Smooth muscle cell (in vitro differentiated cells): ENCODE data around the gene FOXR1. TPM values are rescaled to one million over a fixed set of nuclear protein-coding genes. Genes with fewer than 3 reads are reported as not detected.

Experiments used
- DNase-seq: peaks from one replicate; lab custom pipeline; 2025; ENCODE audit not compliant: unreplicated experiment; lab: John Stamatoyannopoulos, UW
- H2AFZ ChIP-seq: fragments of 200-600 bp; sonication (generic); 2 replicates; pipeline ENCODE4 v1.6.0; 2016; ENCODE audit warnings: antibody characterized with exemption, low read depth, mild to moderate bottlenecking
- H3F3A ChIP-seq: fragments of 200-600 bp; sonication (generic); 2 replicates; pipeline ENCODE4 v1.6.0; 2017; ENCODE audit warnings: antibody characterized with exemption, low read depth
- H3K27ac ChIP-seq: fragments of 200-600 bp; sonication (generic); 2 replicates; pipeline ENCODE4 v1.5.1; 2016; ENCODE audit warnings: low read depth, mild to moderate bottlenecking
- H3K27me3 ChIP-seq: fragments of 200-600 bp; sonication (generic); 2 replicates; pipeline ENCODE4 v1.6.1; 2016; ENCODE audit warnings: low read depth, mild to moderate bottlenecking
- H3K36me3 ChIP-seq: fragments of 200-600 bp; sonication (generic); 2 replicates; pipeline ENCODE4 v1.5.1; 2016; ENCODE audit warnings: low read depth
- H3K4me1 ChIP-seq: fragments of 200-600 bp; sonication (generic); 2 replicates; pipeline ENCODE4 v1.5.1; 2016; ENCODE audit warnings: low read depth
- H3K4me2 ChIP-seq: fragments of 200-600 bp; sonication (generic); 2 replicates; pipeline ENCODE4 v1.6.0; 2016; ENCODE audit warnings: mild to moderate bottlenecking
- H3K4me3 ChIP-seq: fragments of 200-600 bp; sonication (generic); 2 replicates; pipeline ENCODE4 v1.5.1; 2016; ENCODE audit warnings: mild to moderate bottlenecking
- H3K79me2 ChIP-seq: fragments of 200-600 bp; sonication (generic); 2 replicates; pipeline ENCODE4 v1.6.0; 2016; ENCODE audit warnings: low read depth, mild to moderate bottlenecking
- H3K9ac ChIP-seq: fragments of 200-600 bp; sonication (generic); 2 replicates; pipeline ENCODE4 v1.6.0; 2016; ENCODE audit warnings: low read depth
- H3K9me3 ChIP-seq: fragments of 200-600 bp; sonication (generic); replicated peaks from 2 replicates; pipeline ENCODE4 v1.5.1; 2016; ENCODE audit warnings: low read depth
- H4K20me1 ChIP-seq: fragments of 200-600 bp; sonication (generic); 2 replicates; pipeline ENCODE4 v1.6.0; 2016; ENCODE audit warnings: low read depth
- CTCF ChIP-seq: fragments of 200-600 bp; sonication (generic); IDR thresholded peaks from 2 replicates; pipeline ENCODE4 v1.5.1; 2017; ENCODE audit warnings: borderline replicate concordance, mild to moderate bottlenecking, antibody characterized with exemption; ENCODE audit not compliant: insufficient read depth, poor library complexity, severe bottlenecking
- WGBS: methylation state at CpG from one replicate; pipeline ENCODE4 v1.1.7; 2016; ENCODE audit warnings: low lambda C conversion rate; 5-methylcytosine and 5-hydroxymethylcytosine counted together
- polyA plus RNA-seq: library from polyadenylated mRNA; unstranded; fragments of >200 nt; fragmentation: Nextera tagmentation; extraction: Ambion mirVana; gene quantifications from 2 replicates; pipeline ENCODE4 v1.2.1, GENCODE V29; 2016
- total RNA-seq: library from RNA; depleted of rRNA; stranded (reverse); fragments of >200 nt; gene quantifications from 2 replicates; pipeline ENCODE4 v1.2.3, GENCODE V29; 2014

Gene FOXR1
- total RNA-seq (not detected in 2 replicates), polyA plus RNA-seq (not detected in 2 replicates)

- no peak within 1 kb of the TSS for H3K4me2 ChIP-seq
- 95% methylated on average over 27 of the region's 33 CpGs for WGBS
- TF ChIP-seq CTCF = no peak
Observed at GRCh38 chr11:118971646-118972045, at the start of gene FOXR1. FOXR1 (plus strand) TSS chr11:118971761; CDS start chr11:118971932, 171 bp downstream.

GRCh38 chr11:118921929-118922744 is 49.4 kb upstream of the FOXR1 start:
- DNase-seq = peak; percentile 58
- Histone ChIP-seq H3K27me3 (no peaks in the 10 kb centered on the region), H3K27ac (peak overlapping the region; percentile 100), H3K36me3 (no peaks in the 10 kb centered on the region), H3K4me2 (peak overlapping the region; percentile 91), H3F3A (peaks cover 39% of the 10 kb centered on the region), H3K9me3 (no peaks in the 10 kb centered on the region), H2AFZ (no peak overlapping the region), H3K79me2 (peaks cover 43% of the 10 kb centered on the region), H4K20me1 (peaks cover 53% of the 10 kb centered on the region), H3K9ac (peak overlapping the region; percentile 84), H3K4me3 (peak overlapping the region; percentile 82), H3K4me1 (peaks cover 63% of the 10 kb centered on the region)
- no peak for TF ChIP-seq CTCF
- 30% methylated on average over 20 of the region's 20 CpGs for WGBS

More at GRCh38 chr11:118971646-118972045, at the start of gene FOXR1:
- H2AFZ ChIP-seq = no peak within 1 kb of the TSS
- no peaks in the 10 kb centered on the region for H4K20me1 ChIP-seq
- H3K79me2 ChIP-seq = no peaks in the 10 kb centered on the region
- no peak within 1 kb of the TSS for H3K4me3 ChIP-seq
- no peak within 1 kb of the TSS for H3K9ac ChIP-seq
- no peak within 1 kb of the TSS for H3K27ac ChIP-seq
- no peaks in the 10 kb centered on the region for H3F3A ChIP-seq
- no peaks in the 10 kb centered on the region for H3K36me3 ChIP-seq
- no peaks in the 10 kb centered on the region for H3K27me3 ChIP-seq
- no peak for DNase-seq
- no peaks in the 10 kb centered on the region for H3K9me3 ChIP-seq
- H3K4me1 ChIP-seq = no peaks in the 10 kb centered on the region

- Histone ChIP-seq H3K79me2 (peaks cover 40% of the 10 kb centered on the region), H2AFZ (no peak overlapping the region), H3K4me3 (peak overlapping the region; percentile 82), H3K4me1 (peaks cover 60% of the 10 kb centered on the region), H3K9me3 (no peaks in the 10 kb centered on the region), H3K9ac (peak overlapping the region; percentile 84), H3K27ac (peak overlapping the region; percentile 100), H3F3A (peaks cover 31% of the 10 kb centered on the region), H3K27me3 (no peaks in the 10 kb centered on the region), H4K20me1 (peaks cover 53% of the 10 kb centered on the region), H3K4me2 (peak overlapping the region; percentile 91), H3K36me3 (no peaks in the 10 kb centered on the region)
- 33% methylated on average over 9 of the region's 9 CpGs for WGBS
- no peak for TF ChIP-seq CTCF
- DNase-seq = no peak
Observed at GRCh38 chr11:118922745-118923627, 48.6 kb upstream of the FOXR1 start.
